ENCODE measurements around the gene ARHGAP44. TPM values are rescaled to one million over a fixed set of nuclear protein-coding genes. Genes with fewer than 3 reads are reported as not detected.
"Not testable (repeated sequence)": the region's sequence is repeated elsewhere in the genome, so short reads cannot be mapped to it uniquely, and the experiment has no call there.

Gene ARHGAP44
- total RNA-seq, 4 donors from 2014 or later, result 10.9 to 22.0 (median 18.7) TPM

DNA sequence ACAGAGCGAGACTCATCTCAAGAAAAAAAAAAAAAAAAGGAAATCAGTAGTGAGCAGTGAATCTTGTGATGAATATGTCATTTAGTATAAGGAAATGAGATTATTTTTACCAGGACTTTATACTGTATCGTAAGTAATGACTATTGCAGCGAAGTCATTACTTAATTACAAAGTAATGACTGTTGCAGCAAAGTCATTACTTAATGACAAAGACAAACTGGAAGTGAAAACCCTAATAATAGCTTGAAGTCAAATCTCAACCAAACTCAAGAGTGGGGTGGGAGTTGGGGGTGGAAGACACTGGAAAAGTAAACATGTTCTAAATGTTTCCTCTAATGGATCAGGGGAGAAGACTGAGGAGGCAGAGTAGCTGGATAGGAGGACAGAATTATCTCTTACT is 76.5 kb downstream of the ARHGAP44 start:
- no peak for DNase-seq
- H3K9me3 ChIP-seq, result no peaks in the 10 kb centered on the region
- no peaks in the 10 kb centered on the region for H3K27me3 ChIP-seq
- TF ChIP-seq CTCF (IDR thresholded peaks at IDR 0.05) (no peak), POLR2A (IDR thresholded peaks at IDR 0.05) (no peak)
- H3K36me3 ChIP-seq, result no peaks in the 10 kb centered on the region
- WGBS, 2 donors, result 98 to 99% methylated on average over 3 of the region's 3 CpGs
- no peak overlapping the region for H3K4me3 ChIP-seq (replicated peaks in 1 of 3)
- no peaks in the 10 kb centered on the region for H3K4me1 ChIP-seq
- H3K27ac ChIP-seq, result no peak overlapping the region
- intact Hi-C loops (cut with DNase I), result no loop called here

DNA sequence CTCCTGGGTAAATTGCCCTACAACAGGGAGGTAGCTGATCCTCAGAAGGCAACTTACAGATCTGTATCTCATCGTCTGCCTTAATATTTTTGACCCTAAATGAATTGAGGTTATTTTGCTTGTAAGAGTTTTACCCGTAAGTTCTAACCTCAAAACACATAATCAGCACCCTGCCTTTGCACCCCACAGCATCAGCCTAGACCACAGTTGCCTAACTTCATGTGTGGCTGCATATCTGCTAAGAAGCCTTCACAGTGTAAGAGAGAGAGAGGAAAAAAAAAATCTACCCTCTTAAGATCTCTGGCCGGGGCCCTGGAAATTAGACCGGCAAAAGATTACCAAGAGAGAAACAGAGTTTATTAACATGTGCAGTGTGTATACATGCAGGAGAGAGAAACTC is 76.9 kb downstream of the ARHGAP44 start:
- Histone ChIP-seq H3K36me3 (no peaks in the 10 kb centered on the region), H3K4me1 (no peaks in the 10 kb centered on the region), H3K9me3 (no peaks in the 10 kb centered on the region), H3K4me3 (replicated peaks in 1 of 3) (no peak overlapping the region), H3K27me3 (no peaks in the 10 kb centered on the region), H3K27ac (no peak overlapping the region)
- DNase-seq, result no peak
- intact Hi-C loops (cut with DNase I), result no loop called here
- no peak for TF ChIP-seq POLR2A (IDR thresholded peaks at IDR 0.05)
- no peak for TF ChIP-seq CTCF (IDR thresholded peaks at IDR 0.05)
- 68 to 77% methylated on average over 4 of the region's 4 CpGs for WGBS, 2 donors

DNA sequence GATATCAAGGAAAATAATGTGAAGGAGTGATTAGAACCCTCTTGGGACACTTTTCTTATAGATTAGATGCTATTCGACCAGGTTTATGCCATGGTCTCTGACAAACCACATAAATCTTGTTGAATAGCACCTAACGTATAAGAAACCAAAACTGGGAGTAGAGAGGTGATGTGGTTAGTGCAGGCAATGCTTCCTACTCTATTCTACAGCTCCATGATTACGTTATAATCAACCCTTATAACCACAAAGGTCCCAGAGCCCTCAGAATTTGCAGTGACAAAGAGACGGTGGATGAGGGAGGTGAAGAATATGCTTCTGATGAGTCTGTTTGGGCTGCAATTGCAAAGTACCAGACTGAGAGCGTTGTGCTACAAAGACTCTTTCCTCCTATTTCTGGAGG is 78.4 kb downstream of the ARHGAP44 start:
- TF ChIP-seq CTCF (IDR thresholded peaks at IDR 0.05), result no peak
- no peak for TF ChIP-seq POLR2A (IDR thresholded peaks at IDR 0.05)
- no peaks in the 10 kb centered on the region for H3K36me3 ChIP-seq
- intact Hi-C loops (cut with DNase I), result no loop called here
- no peak for DNase-seq
- H3K4me1 ChIP-seq, result no peaks in the 10 kb centered on the region
- no peaks in the 10 kb centered on the region for H3K9me3 ChIP-seq
- WGBS, 2 donors, result 89% methylated on average over 5 of the region's 5 CpGs
- no peak overlapping the region for H3K4me3 ChIP-seq (replicated peaks in 1 of 3)
- no peaks in the 10 kb centered on the region for H3K27me3 ChIP-seq
- no peak overlapping the region for H3K27ac ChIP-seq

DNA sequence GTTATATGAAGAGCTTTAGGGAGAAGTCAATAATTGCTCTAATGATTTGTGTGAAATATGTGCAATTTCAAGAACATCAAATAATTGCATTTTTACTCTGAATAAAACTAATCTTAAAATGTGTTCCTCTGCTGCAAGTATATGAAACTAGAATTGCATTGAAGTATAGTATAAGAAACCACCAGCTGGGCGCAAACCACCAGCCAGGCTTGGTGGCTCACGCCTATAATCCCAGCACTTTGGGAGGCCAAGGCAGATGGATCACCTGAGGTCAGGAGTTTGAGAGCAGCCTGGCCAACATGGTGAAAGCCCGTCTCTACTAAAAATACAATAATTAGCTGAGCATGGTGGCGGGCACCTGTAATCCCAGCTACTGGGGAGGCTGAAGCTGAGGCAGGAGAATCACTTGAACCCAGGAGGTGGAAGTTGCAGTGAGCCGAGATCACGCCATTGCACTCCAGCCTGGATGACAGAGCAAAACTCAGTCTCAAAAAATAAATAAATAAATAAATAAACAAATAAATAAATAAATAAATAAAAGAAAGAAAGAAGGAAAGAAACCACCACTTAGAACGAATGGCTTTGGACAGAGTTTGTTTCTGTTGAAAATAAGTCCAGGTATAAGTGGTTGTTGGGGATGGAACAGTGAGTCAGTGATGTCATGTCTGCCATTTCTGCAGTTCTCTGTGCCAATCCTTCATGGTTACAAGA is 84.3 kb downstream of the ARHGAP44 start:
- H3K4me3 ChIP-seq (replicated peaks in 1 of 3); intact Hi-C loops (cut with DNase I); H3K9me3 ChIP-seq; H3K4me1 ChIP-seq; H3K27me3 ChIP-seq; H3K36me3 ChIP-seq; DNase-seq; H3K27ac ChIP-seq: not testable (repeated sequence)
- WGBS, 2 donors, result 95 to 98% methylated on average over 7 of the region's 7 CpGs

- H3K36me3 ChIP-seq, result no peaks in the 10 kb centered on the region
- 82% methylated on average over 8 of the region's 8 CpGs for WGBS, 2 donors
- H3K27ac ChIP-seq, result no peak overlapping the region
- no peak overlapping the region for H3K4me3 ChIP-seq (replicated peaks in 1 of 3)
- TF ChIP-seq CTCF (IDR thresholded peaks at IDR 0.05) (no peak), POLR2A (IDR thresholded peaks at IDR 0.05) (no peak)
- no peaks in the 10 kb centered on the region for H3K27me3 ChIP-seq
- intact Hi-C loops (cut with DNase I), result no loop called here
- no peak for DNase-seq
- no peaks in the 10 kb centered on the region for H3K4me1 ChIP-seq
- H3K9me3 ChIP-seq, result no peaks in the 10 kb centered on the region
Measured at GRCh38 chr17:12877953-12878669, 88.8 kb downstream of the ARHGAP44 start.

- H3K4me3 ChIP-seq (replicated peaks in 1 of 3); DNase-seq; H3K4me1 ChIP-seq; intact Hi-C loops (cut with DNase I); H3K27me3 ChIP-seq; H3K9me3 ChIP-seq; H3K27ac ChIP-seq; H3K36me3 ChIP-seq: not testable (repeated sequence)
- 94% methylated on average over 5 of the region's 5 CpGs for WGBS, 2 donors
Measured at GRCh38 chr17:12879096-12879495, 89.8 kb downstream of the ARHGAP44 start.

All from thyroid gland (tissue), 4 donors.